Mucosa of rectum (tissue), 2 donors: ENCODE results near the gene ZNF2.

Source experiments
- H3K27ac ChIP-seq, 2 donors: one replicate each; pipeline ENCODE4 v1.7.0; 2013; ENCODE audit warnings: inconsistent platforms in 2 of 2, low read depth in 2 of 2, low read length in 2 of 2
- H3K27me3 ChIP-seq, 2 donors: one replicate each; pipeline ENCODE4 v1.7.0; 2013; ENCODE audit warnings: low read length in 2 of 2; ENCODE audit not compliant: control insufficient read depth in 2 of 2, insufficient read depth in 2 of 2
- H3K36me3 ChIP-seq, 2 donors: one replicate each; pipeline ENCODE4 v1.7.0; 2013; ENCODE audit warnings: low read length in 2 of 2; ENCODE audit not compliant: control insufficient read depth in 2 of 2, insufficient read depth in 2 of 2
- H3K4me1 ChIP-seq, 2 donors: one replicate each; pipeline ENCODE4 v1.7.0; 2013; ENCODE audit warnings: low read length in 2 of 2, mild to moderate bottlenecking in 1 of 2; ENCODE audit not compliant: control insufficient read depth in 2 of 2, insufficient read depth in 2 of 2
- H3K4me3 ChIP-seq, 2 donors: one replicate each; pipeline ENCODE4 v1.7.0; 2013; ENCODE audit warnings: low read length in 2 of 2
- H3K9ac ChIP-seq, 2 donors: one replicate each; pipeline ENCODE4 v1.7.0; 2013; ENCODE audit warnings: low read length in 2 of 2, low read depth in 1 of 2, mild to moderate bottlenecking in 1 of 2
- H3K9me3 ChIP-seq, 2 donors: one replicate each; pipeline ENCODE4 v1.7.0; 2013; ENCODE audit warnings: low read length in 2 of 2; ENCODE audit not compliant: control insufficient read depth in 2 of 2
- donor health status: healthy.
- donor health status: Normal muscosa, but diverticular disease.

Gene ZNF2

GRCh38 chr2:95165371-95166064 is at the start of gene ZNF2:
Gene ZNF2 (plus strand): TSS chr2:95165809. CDS start chr2:95176227, 10,418 bp downstream.
- peaks cover 5 to 11% of the 10 kb centered on the region in 2 donors for H3K4me1 ChIP-seq

DNA sequence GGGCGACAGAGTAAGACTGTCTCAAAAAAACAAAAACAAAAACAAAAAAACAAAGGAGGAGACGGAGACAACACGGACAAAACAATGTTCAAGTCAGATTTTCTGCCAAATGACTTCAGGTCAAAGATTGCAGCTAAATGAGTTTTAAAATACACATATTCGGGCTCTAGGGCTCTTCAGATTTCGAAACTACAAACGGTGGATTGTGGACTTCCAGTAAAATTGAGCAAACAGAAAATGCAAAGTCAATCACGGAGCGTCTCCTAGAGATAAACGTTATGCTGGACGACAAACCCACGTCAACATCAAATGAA is 44.6 kb upstream of the ZNF2 start:
- Histone ChIP-seq H3K27ac (peak overlapping the region; percentile 94 to 95), H3K9me3 (no peaks in the 10 kb centered on the region), H3K27me3 (no peaks in the 10 kb centered on the region), H3K9ac (peak overlapping the region; percentile 87 to 94), H3K4me3 (peak overlapping the region; percentile 99 to 100), H3K4me1 (peaks cover 7 to 12% of the 10 kb centered on the region in 2 donors), H3K36me3 (peaks cover 2 to 3% of the 10 kb centered on the region in 2 donors)

More at GRCh38 chr2:95165371-95166064, at the start of gene ZNF2:
- Histone ChIP-seq H3K9me3 (no peaks in the 10 kb centered on the region), H3K27ac (peak within 1 kb of the TSS; percentile 74 to 95), H3K36me3 (peaks cover 2 to 3% of the 10 kb centered on the region in 2 donors), H3K4me3 (peak within 1 kb of the TSS; percentile 78 to 100), H3K9ac (peak within 1 kb of the TSS; percentile 67 to 99), H3K27me3 (no peaks in the 10 kb centered on the region)

DNA sequence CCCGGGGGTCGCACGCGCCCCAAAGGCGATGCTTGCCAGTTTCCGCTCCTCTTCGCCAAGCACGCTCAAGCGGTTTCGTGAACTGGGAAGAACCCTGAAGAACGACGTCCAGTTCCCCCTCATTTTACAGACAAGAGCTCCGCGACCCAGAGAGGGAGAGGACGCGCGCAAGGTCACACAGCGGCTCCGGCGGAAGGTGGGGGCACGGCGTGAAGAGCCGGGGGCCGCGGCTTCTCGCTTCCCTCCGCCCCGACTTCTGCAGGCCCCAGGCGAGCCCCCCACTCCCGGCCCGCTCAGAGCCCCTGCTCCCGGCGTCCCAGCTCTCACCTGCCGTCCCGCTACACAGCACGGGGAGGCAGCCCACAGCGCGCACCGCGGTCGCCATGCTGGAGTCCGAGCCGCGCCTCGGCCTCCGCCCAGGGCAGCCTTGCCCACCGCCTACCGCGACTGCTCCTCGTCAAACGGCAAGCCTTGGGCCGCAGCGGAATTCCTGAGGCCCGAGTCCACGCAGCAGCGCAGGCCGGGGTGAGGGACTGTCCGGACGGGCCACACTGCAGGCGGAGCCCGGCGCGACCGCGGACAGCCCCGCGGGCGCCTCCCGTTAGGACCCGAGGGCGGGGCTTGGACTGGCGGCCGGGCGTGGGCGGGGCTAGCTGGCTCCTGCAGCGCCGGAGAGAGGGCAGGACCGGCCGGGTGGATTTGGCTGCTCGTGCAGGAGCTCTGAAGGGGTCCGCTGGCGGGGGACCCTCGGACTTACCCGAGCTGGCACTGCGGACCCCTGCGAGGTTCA is 44.0 kb upstream of the ZNF2 start, which contains the start of gene MRPS5:
MRPS5 (minus strand) TSS at position 402 of the 790 bp plus-strand sequence; CDS start at position 385, 17 bp downstream.
- Histone ChIP-seq H3K9me3 (no peaks in the 10 kb centered on the region), H3K4me1 (peaks cover 7 to 12% of the 10 kb centered on the region in 2 donors), H3K9ac (peak within 1 kb of the TSS; percentile 87 to 94), H3K27me3 (no peaks in the 10 kb centered on the region), H3K36me3 (peaks cover 0 to 1% of the 10 kb centered on the region in 2 donors), H3K27ac (peak within 1 kb of the TSS; percentile 94 to 95), H3K4me3 (peak within 1 kb of the TSS; percentile 99 to 100)

- H3K9ac ChIP-seq, result peak overlapping the region; percentile 53 to 94
- peak overlapping the region; percentile 99 to 100 for H3K4me3 ChIP-seq
- peaks cover 7 to 12% of the 10 kb centered on the region in 2 donors for H3K4me1 ChIP-seq
- no peaks in the 10 kb centered on the region for H3K9me3 ChIP-seq
- no peaks in the 10 kb centered on the region for H3K36me3 ChIP-seq
- peak overlapping the region in 1 of 2 donors; percentile 94 for H3K27ac ChIP-seq
- no peaks in the 10 kb centered on the region for H3K27me3 ChIP-seq
Observed at GRCh38 chr2:95122197-95122551, 43.4 kb upstream of the ZNF2 start.

- Histone ChIP-seq H3K4me3 (no peak overlapping the region), H3K27ac (no peak overlapping the region), H3K4me1 (no peaks in the 10 kb centered on the region), H3K9ac (no peak overlapping the region), H3K36me3 (no peaks in the 10 kb centered on the region), H3K9me3 (peaks cover 13% of the 10 kb centered on the region in 2 donors), H3K27me3 (no peaks in the 10 kb centered on the region)
Observed at GRCh38 chr2:95138702-95139101, 26.9 kb upstream of the ZNF2 start.

DNA sequence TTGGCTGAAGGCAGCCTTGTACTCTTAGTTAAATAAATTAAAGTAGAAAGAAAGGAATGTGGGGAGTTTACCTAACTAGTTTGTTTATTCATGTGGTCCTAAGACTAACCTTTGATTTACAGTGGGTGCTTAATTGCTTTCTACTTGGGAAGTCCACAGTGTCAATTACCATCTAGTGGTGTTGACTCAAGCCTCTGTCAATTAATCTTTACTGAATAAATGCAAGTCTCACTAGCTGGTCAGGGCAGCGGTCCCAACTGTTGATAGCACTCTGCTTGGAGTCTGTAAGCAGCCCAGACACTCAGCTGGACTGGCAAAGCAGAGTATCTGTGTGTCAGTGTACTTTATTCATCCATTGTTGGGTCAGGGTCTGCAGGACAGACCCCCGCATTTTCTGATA is 21.8 kb upstream of the ZNF2 start:
- peaks cover 40 to 43% of the 10 kb centered on the region in 2 donors for H3K9me3 ChIP-seq
- no peaks in the 10 kb centered on the region for H3K4me1 ChIP-seq
- H3K27ac ChIP-seq, result no peak overlapping the region

GRCh38 chr2:95149397-95149984 is 16.1 kb upstream of the ZNF2 start:
- H3K36me3 ChIP-seq, result peaks cover 43 to 49% of the 10 kb centered on the region in 2 donors
- no peaks in the 10 kb centered on the region for H3K27me3 ChIP-seq
- H3K4me1 ChIP-seq, result no peaks in the 10 kb centered on the region
- no peak overlapping the region for H3K4me3 ChIP-seq
- no peak overlapping the region for H3K9ac ChIP-seq
- H3K9me3 ChIP-seq, result peaks cover 50 to 60% of the 10 kb centered on the region in 2 donors
- H3K27ac ChIP-seq, result no peak overlapping the region

More for the DNA sequence above, 21.8 kb upstream of the ZNF2 start:
- Histone ChIP-seq H3K27me3 (no peaks in the 10 kb centered on the region), H3K36me3 (peaks cover 0 to 5% of the 10 kb centered on the region in 2 donors), H3K9ac (no peak overlapping the region), H3K4me3 (no peak overlapping the region)

GRCh38 chr2:95158441-95158840 is 7.2 kb upstream of the ZNF2 start:
- H3K27ac ChIP-seq, result no peak overlapping the region
- H3K36me3 ChIP-seq, result peaks cover 15 to 26% of the 10 kb centered on the region in 2 donors
- peaks cover 0 to 3% of the 10 kb centered on the region in 2 donors for H3K9me3 ChIP-seq
- H3K4me1 ChIP-seq, result peaks cover 10 to 11% of the 10 kb centered on the region in 2 donors
- H3K9ac ChIP-seq, result peak overlapping the region; percentile 74 to 80
- H3K4me3 ChIP-seq, result peak overlapping the region; percentile 74 to 78
- H3K27me3 ChIP-seq, result no peaks in the 10 kb centered on the region

DNA sequence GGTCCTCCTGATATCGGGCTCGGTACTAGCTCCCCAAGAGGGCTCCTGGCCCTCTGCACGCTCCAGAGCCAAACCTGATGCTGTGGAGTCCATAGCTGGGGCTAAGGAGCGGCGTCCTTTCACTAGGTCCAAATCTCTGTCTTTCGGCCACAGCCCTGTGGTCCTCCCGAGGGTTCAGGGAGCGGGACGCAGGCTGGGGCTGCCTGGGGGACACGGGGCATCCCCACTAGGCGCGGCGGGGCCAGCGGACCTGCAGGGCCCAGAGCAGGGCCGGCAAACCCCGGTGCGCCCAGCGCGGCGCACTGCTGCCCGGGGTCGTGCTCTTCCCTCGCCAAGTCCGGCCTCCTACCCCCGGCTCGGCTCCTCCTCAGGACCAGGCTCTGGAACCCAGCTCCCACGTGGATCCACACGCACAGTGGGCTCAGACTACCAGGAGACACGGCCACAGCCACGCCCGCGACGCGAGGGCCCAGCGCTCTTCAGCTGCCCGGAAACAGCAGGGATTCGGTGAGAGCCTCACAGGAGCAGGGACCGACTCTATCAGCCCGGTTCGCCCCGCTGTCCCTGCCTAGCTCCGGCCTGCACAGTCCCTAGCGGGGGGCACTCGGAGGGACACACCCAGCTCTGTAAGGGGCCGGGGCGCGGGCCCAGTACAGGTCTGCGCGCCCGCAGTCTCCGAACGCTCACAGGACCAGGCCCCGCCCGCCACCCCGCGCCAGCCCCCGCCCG is 6.6 kb upstream of the ZNF2 start:
- Histone ChIP-seq H3K9ac (peak overlapping the region; percentile 74 to 80), H3K9me3 (peaks cover 0 to 3% of the 10 kb centered on the region in 2 donors), H3K4me3 (peak overlapping the region; percentile 74 to 78), H3K4me1 (peaks cover 10 to 11% of the 10 kb centered on the region in 2 donors), H3K36me3 (peaks cover 13 to 26% of the 10 kb centered on the region in 2 donors), H3K27ac (peak overlapping the region; percentile 11 to 63), H3K27me3 (no peaks in the 10 kb centered on the region)
